Neural cell (in vitro differentiated cells): Measurements from ENCODE around the gene FBXO4.

Experiments
- EP300 ChIP-seq: fragments of 450-650 bp; conservative IDR thresholded peaks from 2 replicates; pipeline ENCODE4 v1.6.1; 2014; ENCODE audit warnings: antibody characterized with exemption, mild to moderate bottlenecking, moderate library complexity; ENCODE audit not compliant: poor library complexity, severe bottlenecking
- EZH2 ChIP-seq: fragments of 200-600, 300-800 bp; shearing (Covaris generic), sonication (generic); IDR thresholded peaks from 2 replicates; pipeline ENCODE4 v1.6.1; 2014; ENCODE audit warnings: antibody characterized with exemption, low read length, borderline replicate concordance, mild to moderate bottlenecking; ENCODE audit not compliant: insufficient read depth, poor library complexity, severe bottlenecking
- POLR2AphosphoS5 ChIP-seq: IDR thresholded peaks from 2 replicates; pipeline ENCODE4 v1.6.1; 2012
- RAD21 ChIP-seq: fragments of 450-650 bp; conservative IDR thresholded peaks from 2 replicates; pipeline ENCODE4 v1.6.1; 2014; ENCODE audit warnings: antibody characterized with exemption, mild to moderate bottlenecking, moderate library complexity
- REST ChIP-seq: IDR thresholded peaks from 2 replicates; pipeline ENCODE4 v1.6.1; 2012; ENCODE audit warnings: borderline replicate concordance
- TF ChIP-seq, protein P1 (sequence below): fragments of 450-650 bp; IDR thresholded peaks from 2 replicates; pipeline ENCODE4 v1.5.1; 2014; ENCODE audit warnings: antibody characterized with exemption, mild to moderate bottlenecking, moderate library complexity; ENCODE audit not compliant: poor library complexity, severe bottlenecking

- TF ChIP-seq, protein P1, sequence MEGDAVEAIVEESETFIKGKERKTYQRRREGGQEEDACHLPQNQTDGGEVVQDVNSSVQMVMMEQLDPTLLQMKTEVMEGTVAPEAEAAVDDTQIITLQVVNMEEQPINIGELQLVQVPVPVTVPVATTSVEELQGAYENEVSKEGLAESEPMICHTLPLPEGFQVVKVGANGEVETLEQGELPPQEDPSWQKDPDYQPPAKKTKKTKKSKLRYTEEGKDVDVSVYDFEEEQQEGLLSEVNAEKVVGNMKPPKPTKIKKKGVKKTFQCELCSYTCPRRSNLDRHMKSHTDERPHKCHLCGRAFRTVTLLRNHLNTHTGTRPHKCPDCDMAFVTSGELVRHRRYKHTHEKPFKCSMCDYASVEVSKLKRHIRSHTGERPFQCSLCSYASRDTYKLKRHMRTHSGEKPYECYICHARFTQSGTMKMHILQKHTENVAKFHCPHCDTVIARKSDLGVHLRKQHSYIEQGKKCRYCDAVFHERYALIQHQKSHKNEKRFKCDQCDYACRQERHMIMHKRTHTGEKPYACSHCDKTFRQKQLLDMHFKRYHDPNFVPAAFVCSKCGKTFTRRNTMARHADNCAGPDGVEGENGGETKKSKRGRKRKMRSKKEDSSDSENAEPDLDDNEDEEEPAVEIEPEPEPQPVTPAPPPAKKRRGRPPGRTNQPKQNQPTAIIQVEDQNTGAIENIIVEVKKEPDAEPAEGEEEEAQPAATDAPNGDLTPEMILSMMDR: no peak
- no peak for TF ChIP-seq EP300
- no peak for TF ChIP-seq RAD21
- TF ChIP-seq POLR2AphosphoS5: no peak
- TF ChIP-seq EZH2: no peak
- no peak for TF ChIP-seq REST
Observed at GRCh38 chr5:41983284-41983683, 58.2 kb downstream of the FBXO4 start.
